Adipocyte (in vitro differentiated cells): ENCODE results near the gene CARD19.

Experiments
- DNase-seq: peaks from one replicate; pipeline ENCODE4 v3.0.0-alpha.2; 2015; ENCODE audit warnings: low read depth
- H3K27me3 ChIP-seq: replicated peaks from 2 replicates; pipeline ENCODE4 v1.7.0; 2013; ENCODE audit warnings: mild to moderate bottlenecking, low read length, moderate library complexity; ENCODE audit not compliant: control insufficient read depth, insufficient read depth
- H3K36me3 ChIP-seq: 2 replicates; pipeline ENCODE4 v1.7.0; 2013; ENCODE audit warnings: low read length, mild to moderate bottlenecking, moderate library complexity; ENCODE audit not compliant: control insufficient read depth, insufficient read depth, severe bottlenecking
- H3K4me1 ChIP-seq: 2 replicates; pipeline ENCODE4 v1.7.0; 2013; ENCODE audit warnings: mild to moderate bottlenecking, low read length, moderate library complexity; ENCODE audit not compliant: control insufficient read depth, insufficient read depth
- H3K4me3 ChIP-seq: 2 replicates; pipeline ENCODE4 v1.7.0; 2013; ENCODE audit warnings: mild to moderate bottlenecking, low read length, moderate library complexity
- H3K9ac ChIP-seq: 2 replicates; pipeline ENCODE4 v1.7.0; 2013; ENCODE audit warnings: mild to moderate bottlenecking, low read length, moderate library complexity
- H3K9me3 ChIP-seq: 2 replicates; pipeline ENCODE4 v1.7.0; 2013; ENCODE audit warnings: mild to moderate bottlenecking, low read length, moderate library complexity; ENCODE audit not compliant: control insufficient read depth

The CARD19 gene

GRCh38 chr9:93161786-93162562, 66.0 kb downstream of the CARD19 start:
- Histone ChIP-seq H3K4me3 (no peak overlapping the region), H3K27me3 (peaks cover 5% of the 10 kb centered on the region), H3K9me3 (no peaks in the 10 kb centered on the region), H3K36me3 (no peaks in the 10 kb centered on the region), H3K4me1 (peaks cover 3% of the 10 kb centered on the region), H3K9ac (no peak overlapping the region)
- DNase-seq, result no peak
